Measurements from ENCODE around the gene TOMM40.

- TF ChIP-seq CTCF (conservative IDR thresholded peaks at IDR 0.05 in 1 of 2, IDR thresholded peaks at IDR 0.05 in 1 of 2; ENCODE audit: extremely low read depth in 1 of 2, insufficient read depth in 1 of 2, low read depth in 1 of 2, low read length in 2 of 2) = no peak
- no peak for TF ChIP-seq EZH2 (IDR thresholded peaks at IDR 0.05; ENCODE audit: borderline replicate concordance, low read length)
These were observed 12.8 kb upstream of the TOMM40 start for GRCh38 chr19:44878120-44878865.

All from mammary epithelial cell (primary cell).